Lower leg skin (tissue), 3 donors: Measurements from ENCODE around the gene CSTF1.
"Not testable (repeated sequence)": the region's sequence is repeated elsewhere in the genome, so short reads cannot be mapped to it uniquely, and the experiment has no call there.

Experiments used
- CTCF ChIP-seq, 3 donors: fragments of 450-650 bp; IDR thresholded peaks; one replicate each; pipeline ENCODE4 v1.5.1; 2016; ENCODE audit warnings: antibody characterized with exemption in 3 of 3, mild to moderate bottlenecking in 3 of 3, moderate library complexity in 2 of 3
- POLR2A ChIP-seq, 2 donors: fragments of 450-650 bp; IDR thresholded peaks; one replicate each; pipeline ENCODE4 v1.6.1; 2016 to 2017; ENCODE audit warnings: antibody characterized with exemption in 2 of 2, mild to moderate bottlenecking in 1 of 2, moderate library complexity in 1 of 2

GRCh38 chr20:56411287-56411686 is 18.8 kb downstream of the CSTF1 start:
- not testable (repeated sequence) for TF ChIP-seq CTCF, POLR2A (IDR thresholded peaks at IDR 0.05)
